HG03439 (cell line): ENCODE measurements around the gene GLT8D2.

Experiments
- ATAC-seq: cut with Tn5 transposase; IDR thresholded peaks from one replicate; pipeline ENCODE4 v1.9.1; 2021; ENCODE audit warnings: mild to moderate bottlenecking, moderate library complexity; ENCODE audit not compliant: unreplicated experiment

The GLT8D2 gene

DNA sequence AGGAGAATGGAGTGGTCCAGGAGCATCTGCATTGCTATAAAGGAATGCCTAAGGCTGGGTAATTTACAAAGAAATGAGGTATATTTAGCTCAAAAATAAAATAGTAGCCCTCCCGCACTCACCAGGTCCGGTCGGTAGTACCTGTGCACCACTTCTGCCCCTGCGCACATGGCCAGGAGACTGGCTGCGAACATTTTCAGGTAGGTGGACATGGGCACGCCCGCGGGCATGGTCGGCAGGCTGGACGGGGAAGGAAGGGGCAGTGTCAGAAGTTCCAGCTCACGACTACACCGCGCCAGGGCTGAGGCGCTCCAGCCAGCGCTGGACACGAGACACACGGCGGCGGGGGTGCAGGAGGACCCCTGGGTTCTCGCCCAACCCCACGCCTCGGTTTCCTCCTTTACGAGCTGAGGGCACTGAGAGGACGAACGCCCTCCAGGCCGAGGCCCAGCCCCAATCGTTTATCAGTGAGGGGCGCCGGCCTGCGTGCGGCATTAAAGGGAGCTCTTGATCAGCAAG, 93.4 kb downstream of the GLT8D2 start:
- peak; percentile 34 for ATAC-seq

DNA sequence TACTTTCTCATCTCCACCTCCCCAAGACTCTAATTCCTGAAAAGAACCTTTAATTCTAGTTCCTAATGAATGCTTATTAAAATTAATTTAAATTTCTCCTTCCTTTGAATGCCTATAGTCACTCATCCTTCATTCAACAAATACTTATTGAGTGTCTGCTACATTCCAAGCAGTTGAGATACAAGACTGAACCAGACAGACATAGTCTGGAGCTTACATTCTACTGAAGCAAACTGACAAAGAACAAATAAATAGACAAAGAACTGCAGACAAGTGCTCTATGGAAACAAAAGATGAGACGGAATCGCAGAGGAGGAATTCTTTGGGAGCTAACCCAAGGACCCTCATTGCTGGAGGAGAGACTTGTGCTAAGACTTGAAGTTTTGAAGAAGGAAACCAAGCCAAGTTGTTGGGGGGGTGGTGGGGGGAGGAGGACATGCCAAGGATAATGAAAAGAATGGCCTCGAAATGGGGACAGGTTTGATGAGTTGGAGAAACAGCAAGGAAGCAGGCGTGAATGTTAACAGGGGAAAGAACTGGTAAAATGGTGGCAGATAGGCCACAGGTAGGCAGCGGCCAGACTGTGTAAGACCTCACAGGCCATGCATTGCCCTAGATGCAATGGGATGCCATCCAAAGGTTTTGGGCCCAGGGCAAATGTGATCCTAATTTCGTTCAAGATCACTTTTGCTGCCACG, 94.0 kb downstream of the GLT8D2 start:
- ATAC-seq = no peak

DNA sequence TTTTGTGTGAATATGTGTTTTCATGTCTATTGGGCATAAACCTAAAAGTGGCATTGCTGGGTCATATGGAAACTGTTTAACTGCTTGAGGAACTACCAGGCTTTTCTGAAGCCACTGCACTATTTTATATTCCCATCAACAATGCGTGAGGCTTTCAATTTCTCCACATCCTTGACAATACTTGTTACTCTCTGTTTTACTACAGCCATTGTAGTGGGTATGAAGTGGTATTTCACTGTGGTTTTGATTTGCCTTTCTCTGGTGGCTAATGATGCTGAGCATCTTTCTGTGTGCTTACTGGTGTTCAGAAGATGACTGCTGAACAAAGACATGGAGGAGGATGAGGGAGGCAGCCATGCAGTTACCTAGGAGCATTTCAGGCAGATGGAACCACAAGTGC, 97.5 kb downstream of the GLT8D2 start:
- no peak for ATAC-seq

DNA sequence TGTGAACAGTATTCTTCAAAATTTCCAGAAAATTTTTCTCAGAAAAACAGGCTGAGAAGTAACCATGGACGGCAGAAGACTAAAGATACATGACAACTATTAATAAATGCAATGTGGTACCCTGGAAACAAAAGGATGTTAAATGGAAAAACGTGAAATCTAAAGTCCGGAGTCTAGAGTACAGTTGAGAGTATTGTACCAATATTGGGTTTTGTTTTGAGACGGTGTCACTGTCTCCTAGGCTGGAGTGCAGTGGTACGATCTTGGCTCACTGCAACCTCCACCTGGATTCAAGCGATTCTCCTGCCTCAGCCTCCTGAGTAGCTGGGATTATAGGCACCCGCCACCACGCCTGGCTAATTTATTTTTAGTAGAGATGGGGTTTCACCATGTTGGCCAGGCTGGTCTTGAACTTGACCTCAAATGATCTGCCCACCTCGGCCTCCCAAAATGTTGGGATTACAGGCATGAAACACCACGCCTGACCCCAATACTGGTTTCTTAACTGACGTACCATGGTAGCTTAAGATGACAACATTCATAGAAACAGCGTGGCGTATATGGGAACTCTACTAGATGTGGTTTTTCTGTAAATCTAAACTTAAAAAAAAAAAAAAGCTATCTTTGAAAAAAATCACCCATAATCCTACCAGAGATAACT, 101.1 kb downstream of the GLT8D2 start:
- ATAC-seq = no peak

DNA sequence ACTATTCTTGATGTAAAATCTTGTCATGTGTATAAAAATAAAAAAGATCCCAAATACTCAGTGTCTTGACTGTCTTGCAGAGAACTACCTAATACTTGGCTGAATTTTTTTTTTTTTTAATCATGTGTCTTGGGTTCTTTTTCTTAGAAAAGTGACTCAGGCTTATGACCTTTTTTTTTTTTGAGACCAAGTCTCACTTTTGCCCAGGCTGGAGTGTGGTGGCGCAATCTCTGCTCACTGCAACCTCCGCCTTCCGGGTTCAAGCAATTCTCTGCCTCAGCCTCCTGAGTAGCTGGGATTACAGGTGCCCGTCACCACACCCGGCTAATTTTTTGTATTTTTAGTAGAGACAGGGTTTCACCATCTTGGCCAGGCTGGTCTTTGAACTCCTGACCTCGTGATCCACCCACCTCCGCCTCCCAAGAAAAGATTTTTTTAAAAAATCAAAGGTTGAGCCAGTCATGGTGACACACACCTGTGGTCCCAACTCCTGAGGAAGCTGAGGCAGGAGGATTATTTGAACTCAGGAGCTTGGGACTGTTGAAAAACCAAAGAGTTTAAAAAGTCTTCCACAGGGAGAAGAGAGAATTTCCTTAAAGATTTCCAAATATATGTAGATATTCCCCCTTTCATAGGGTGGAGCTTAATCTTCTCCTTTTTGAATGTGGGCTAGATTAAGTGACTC, 102.0 kb downstream of the GLT8D2 start:
- no peak for ATAC-seq

DNA sequence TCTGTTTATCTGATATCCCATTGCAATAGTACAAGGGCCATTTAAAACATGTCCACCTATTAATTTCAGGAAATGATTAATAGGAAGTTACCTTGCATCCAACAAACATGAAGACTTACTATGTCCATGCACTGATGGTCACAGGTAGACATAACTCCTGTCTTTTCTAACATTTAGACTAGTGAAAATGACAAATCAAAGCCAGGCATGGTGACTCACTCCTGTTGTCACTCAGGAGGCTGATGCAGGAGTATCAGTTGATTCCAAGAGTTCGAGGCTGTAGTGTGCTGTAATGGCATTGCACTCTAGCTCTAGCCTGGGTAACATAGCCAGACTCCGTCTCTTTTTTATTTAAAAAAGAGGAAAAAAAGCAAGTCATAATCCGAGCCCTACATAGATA, 105.0 kb downstream of the GLT8D2 start:
- no peak for ATAC-seq
